Ishikawa (cell line): ENCODE measurements around the gene CEP112.

Experiments
- CEBPB ChIP-seq: IDR thresholded peaks from 2 replicates; pipeline ENCODE4 v1.6.1; 2012
- CREB1 ChIP-seq: IDR thresholded peaks from 2 replicates; pipeline ENCODE4 v1.6.1; 2012; ENCODE audit warnings: low read depth
- EP300 ChIP-seq: IDR thresholded peaks from 2 replicates; pipeline ENCODE4 v1.6.1; 2012; ENCODE audit warnings: borderline replicate concordance
- FOXM1 ChIP-seq: IDR thresholded peaks from 2 replicates; pipeline ENCODE4 v1.6.1; 2012; ENCODE audit warnings: low read depth, borderline replicate concordance
- NFIC ChIP-seq: IDR thresholded peaks from 2 replicates; pipeline ENCODE4 v1.6.1; 2012
- RAD21 ChIP-seq: IDR thresholded peaks from 2 replicates; pipeline ENCODE4 v1.6.1; 2012; ENCODE audit warnings: low read depth
- TAF1 ChIP-seq: IDR thresholded peaks from 2 replicates; pipeline ENCODE4 v1.6.1; 2012; ENCODE audit warnings: low read depth, mild to moderate bottlenecking
- TF ChIP-seq, protein P1 (sequence below): IDR thresholded peaks from 2 replicates; pipeline ENCODE4 v1.6.1; 2012
- TF ChIP-seq, protein P2 (sequence below): IDR thresholded peaks from 2 replicates; pipeline ENCODE4 v1.6.1; 2012; ENCODE audit warnings: low read depth, mild to moderate bottlenecking
- TF ChIP-seq, protein P3 (sequence below): IDR thresholded peaks from 2 replicates; pipeline ENCODE4 v1.6.1; 2012

DNA sequence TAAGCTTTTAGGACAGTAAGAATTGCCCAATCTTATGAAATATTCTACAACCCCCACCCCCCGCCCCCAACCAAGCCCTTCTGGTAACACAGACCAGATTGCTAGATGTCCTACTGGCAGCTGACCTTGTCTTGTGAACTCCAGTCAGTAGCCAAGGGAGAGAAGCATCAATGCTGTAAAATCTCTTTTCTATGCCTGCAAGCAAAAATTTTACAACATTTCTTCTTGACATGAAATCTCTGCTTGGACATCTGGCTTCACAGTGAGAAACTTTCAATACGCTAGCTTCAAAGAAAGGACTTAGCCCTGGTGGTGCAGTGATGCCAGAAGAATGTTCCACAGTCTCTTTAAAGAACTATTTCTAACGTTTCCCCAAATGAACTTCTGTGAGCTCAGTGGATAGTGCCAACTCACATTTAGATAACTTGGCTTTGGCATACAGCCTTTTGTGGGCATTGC is 461.2 kb downstream of the CEP112 start:
- TF ChIP-seq FOXM1: no peak
- TF ChIP-seq, protein P1, sequence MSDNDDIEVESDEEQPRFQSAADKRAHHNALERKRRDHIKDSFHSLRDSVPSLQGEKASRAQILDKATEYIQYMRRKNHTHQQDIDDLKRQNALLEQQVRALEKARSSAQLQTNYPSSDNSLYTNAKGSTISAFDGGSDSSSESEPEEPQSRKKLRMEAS: no peak
- TF ChIP-seq CREB1: no peak
- no peak for TF ChIP-seq RAD21
- TF ChIP-seq TAF1: no peak
- TF ChIP-seq NFIC: no peak
- TF ChIP-seq, protein P2, sequence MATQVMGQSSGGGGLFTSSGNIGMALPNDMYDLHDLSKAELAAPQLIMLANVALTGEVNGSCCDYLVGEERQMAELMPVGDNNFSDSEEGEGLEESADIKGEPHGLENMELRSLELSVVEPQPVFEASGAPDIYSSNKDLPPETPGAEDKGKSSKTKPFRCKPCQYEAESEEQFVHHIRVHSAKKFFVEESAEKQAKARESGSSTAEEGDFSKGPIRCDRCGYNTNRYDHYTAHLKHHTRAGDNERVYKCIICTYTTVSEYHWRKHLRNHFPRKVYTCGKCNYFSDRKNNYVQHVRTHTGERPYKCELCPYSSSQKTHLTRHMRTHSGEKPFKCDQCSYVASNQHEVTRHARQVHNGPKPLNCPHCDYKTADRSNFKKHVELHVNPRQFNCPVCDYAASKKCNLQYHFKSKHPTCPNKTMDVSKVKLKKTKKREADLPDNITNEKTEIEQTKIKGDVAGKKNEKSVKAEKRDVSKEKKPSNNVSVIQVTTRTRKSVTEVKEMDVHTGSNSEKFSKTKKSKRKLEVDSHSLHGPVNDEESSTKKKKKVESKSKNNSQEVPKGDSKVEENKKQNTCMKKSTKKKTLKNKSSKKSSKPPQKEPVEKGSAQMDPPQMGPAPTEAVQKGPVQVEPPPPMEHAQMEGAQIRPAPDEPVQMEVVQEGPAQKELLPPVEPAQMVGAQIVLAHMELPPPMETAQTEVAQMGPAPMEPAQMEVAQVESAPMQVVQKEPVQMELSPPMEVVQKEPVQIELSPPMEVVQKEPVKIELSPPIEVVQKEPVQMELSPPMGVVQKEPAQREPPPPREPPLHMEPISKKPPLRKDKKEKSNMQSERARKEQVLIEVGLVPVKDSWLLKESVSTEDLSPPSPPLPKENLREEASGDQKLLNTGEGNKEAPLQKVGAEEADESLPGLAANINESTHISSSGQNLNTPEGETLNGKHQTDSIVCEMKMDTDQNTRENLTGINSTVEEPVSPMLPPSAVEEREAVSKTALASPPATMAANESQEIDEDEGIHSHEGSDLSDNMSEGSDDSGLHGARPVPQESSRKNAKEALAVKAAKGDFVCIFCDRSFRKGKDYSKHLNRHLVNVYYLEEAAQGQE: no peak
- no peak for TF ChIP-seq CEBPB
- TF ChIP-seq, protein P3, sequence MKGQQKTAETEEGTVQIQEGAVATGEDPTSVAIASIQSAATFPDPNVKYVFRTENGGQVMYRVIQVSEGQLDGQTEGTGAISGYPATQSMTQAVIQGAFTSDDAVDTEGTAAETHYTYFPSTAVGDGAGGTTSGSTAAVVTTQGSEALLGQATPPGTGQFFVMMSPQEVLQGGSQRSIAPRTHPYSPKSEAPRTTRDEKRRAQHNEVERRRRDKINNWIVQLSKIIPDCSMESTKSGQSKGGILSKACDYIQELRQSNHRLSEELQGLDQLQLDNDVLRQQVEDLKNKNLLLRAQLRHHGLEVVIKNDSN: no peak
- no peak for TF ChIP-seq EP300
